DND-41 (cell line): ENCODE data around the gene C1orf21.

Experiments
- EZH2 ChIP-seq: IDR thresholded peaks from 3 replicates; pipeline ENCODE4 v1.6.1; 2012; ENCODE audit warnings: borderline replicate concordance, low read depth, mild to moderate bottlenecking, moderate library complexity, low read length, inconsistent platforms; ENCODE audit not compliant: severe bottlenecking
- TF ChIP-seq, protein P1 (sequence below): IDR thresholded peaks from 2 replicates; pipeline ENCODE4 v1.5.1; 2012; ENCODE audit warnings: borderline replicate concordance, low read length, moderate library complexity, mild to moderate bottlenecking; ENCODE audit not compliant: poor library complexity, severe bottlenecking; ENCODE audit errors: extremely low read depth

DNA sequence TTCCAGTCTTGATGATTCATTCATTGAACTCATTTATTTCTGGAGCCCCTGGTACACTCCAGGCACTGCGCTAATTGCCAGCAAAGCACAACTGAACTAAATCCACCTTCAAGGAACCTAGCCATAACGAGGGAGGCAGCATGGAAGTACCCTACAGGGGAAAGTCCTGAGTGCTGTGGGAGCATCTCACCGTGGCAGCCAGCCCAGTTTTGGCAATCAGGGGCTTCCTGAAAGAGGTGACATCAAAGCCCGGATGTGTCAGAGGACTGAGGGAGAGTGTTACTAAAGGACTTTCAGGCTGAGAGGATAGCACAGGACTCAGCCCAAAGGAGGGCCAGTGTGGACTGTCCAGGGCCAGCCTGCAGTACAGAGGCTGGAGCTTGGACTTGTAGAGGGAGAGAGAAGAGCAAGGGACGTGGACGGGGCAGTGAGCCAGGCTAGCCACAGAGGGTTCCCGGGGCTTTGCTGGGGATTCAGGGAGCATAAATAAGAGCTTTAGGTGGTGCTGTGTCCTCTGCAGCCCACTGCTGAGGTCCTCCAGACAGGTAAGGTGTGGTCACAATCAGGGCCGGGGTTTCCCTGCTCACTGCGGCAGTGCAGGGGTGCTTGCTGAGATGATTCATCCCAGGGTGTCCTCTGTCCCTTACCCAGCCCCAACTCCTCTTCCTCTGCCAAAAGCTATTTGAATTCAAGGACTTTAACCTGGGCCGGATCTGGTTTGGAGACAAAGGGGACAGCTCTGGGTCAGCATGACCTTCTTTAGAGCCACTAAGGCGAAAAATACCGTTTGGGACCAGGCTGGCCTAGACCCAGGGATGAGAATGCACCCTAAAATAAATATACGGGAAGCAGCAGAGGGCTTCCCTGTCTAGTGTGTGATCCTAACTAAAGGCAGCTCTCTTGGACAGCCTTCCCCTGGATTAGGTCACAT, 239.5 kb downstream of the C1orf21 start:
- TF ChIP-seq, protein P1, sequence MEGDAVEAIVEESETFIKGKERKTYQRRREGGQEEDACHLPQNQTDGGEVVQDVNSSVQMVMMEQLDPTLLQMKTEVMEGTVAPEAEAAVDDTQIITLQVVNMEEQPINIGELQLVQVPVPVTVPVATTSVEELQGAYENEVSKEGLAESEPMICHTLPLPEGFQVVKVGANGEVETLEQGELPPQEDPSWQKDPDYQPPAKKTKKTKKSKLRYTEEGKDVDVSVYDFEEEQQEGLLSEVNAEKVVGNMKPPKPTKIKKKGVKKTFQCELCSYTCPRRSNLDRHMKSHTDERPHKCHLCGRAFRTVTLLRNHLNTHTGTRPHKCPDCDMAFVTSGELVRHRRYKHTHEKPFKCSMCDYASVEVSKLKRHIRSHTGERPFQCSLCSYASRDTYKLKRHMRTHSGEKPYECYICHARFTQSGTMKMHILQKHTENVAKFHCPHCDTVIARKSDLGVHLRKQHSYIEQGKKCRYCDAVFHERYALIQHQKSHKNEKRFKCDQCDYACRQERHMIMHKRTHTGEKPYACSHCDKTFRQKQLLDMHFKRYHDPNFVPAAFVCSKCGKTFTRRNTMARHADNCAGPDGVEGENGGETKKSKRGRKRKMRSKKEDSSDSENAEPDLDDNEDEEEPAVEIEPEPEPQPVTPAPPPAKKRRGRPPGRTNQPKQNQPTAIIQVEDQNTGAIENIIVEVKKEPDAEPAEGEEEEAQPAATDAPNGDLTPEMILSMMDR = no peak
- no peak for TF ChIP-seq EZH2
